Measurements from ENCODE around the gene POLQ. TPM values are rescaled to one million over a fixed set of nuclear protein-coding genes. Genes with fewer than 3 reads are reported as not detected.
A peak's percentile ranks its signal among the peaks of the same experiment; 100 is the strongest.

The POLQ gene
- total and polyA plus RNA-seq, 9 of the 15 experiments (the other 6 are each of a cell fraction or from before 2014, with no cell fraction given), result 1.5 to 19.0 (median 8.8) TPM

- DNase-seq (ENCODE audit: extremely low read depth in 1 of 4, low spot score in 3 of 4) (peak in 2 of 4 experiments; percentile 23 to 26), FAIRE-seq (no peak), ATAC-seq (peak; percentile 63)
- intact Hi-C loops (cut with micrococcal nuclease), result loop anchor here (5.0 to 10.0 kb wide), 3 partner anchors 310 to 557 kb away; no protein-coding TSS in a partner anchor
- Histone ChIP-seq H3K9me1 (ENCODE audit: control insufficient read depth, insufficient read depth, low read length) (no peaks in the 10 kb centered on the region), H4K20me1 (replicated peaks; ENCODE audit: control insufficient read depth, insufficient read depth, low read length) (no peaks in the 10 kb centered on the region), H2AFZ (ENCODE audit: low read depth, low read length) (peak overlapping the region; percentile 99), H3K27ac (ENCODE audit: extremely low read depth, low read depth, low read length) (peak overlapping the region; percentile 78), H3K36me3 (ENCODE audit: control insufficient read depth, insufficient read depth, low read length) (peaks cover 36% of the 10 kb centered on the region; the same call in 2 of the 3 replicates), H3K4me2 (ENCODE audit: insufficient read depth, low read length) (peak overlapping the region; percentile 86), H3K4me1 (replicated peaks in 1 of 2; ENCODE audit: control insufficient read depth in 2 of 2, insufficient read depth in 2 of 2, low read length in 2 of 2) (peaks cover 0 to 2% of the 10 kb centered on the region in 2 experiments; a peak in 2 of 5 replicates), H3K4me3 (peak overlapping the region; percentile 74), H3K79me2 (ENCODE audit: control insufficient read depth, insufficient read depth, low read length) (peaks cover 21% of the 10 kb centered on the region), H3K9ac (ENCODE audit: insufficient read depth in 1 of 2, low read depth in 2 of 2, low read length in 2 of 2) (peak overlapping the region; percentile 90 to 94), H3K27me3 (ENCODE audit: control insufficient read depth in 2 of 2, insufficient read depth in 2 of 2, low read length in 2 of 2) (no peaks in the 10 kb centered on the region), H3K9me3 (replicated peaks; ENCODE audit: control insufficient read depth, insufficient read depth, low read depth, low read length) (no peaks in the 10 kb centered on the region)
- ChIA-PET CTCF (ENCODE audit: low intra/inter-chr PET ratio) (interaction anchor here (0.7 kb wide), 1 partner anchor 762 kb away, joined by 3 read pairs; no protein-coding TSS in a partner anchor), POLR2A (interaction anchor here (0.7 kb wide), 1 partner anchor 24 kb away, joined by 3 read pairs; no protein-coding TSS in a partner anchor)
- in situ Hi-C loops (cut with MboI), result loop anchor here (5.0 kb wide), 1 partner anchor 812 kb away; no protein-coding TSS in a partner anchor
- no TSS peak for BruUV-seq (replicated peaks)
- WGBS (ENCODE audit: insufficient coverage, low coverage, missing lambda C conversion rate), result 0% methylated on average over 13 of the region's 18 CpGs
- TF ChIP-seq NCOR1 (IDR thresholded peaks at IDR 0.05) (no peak), KDM1A (IDR thresholded peaks at IDR 0.05) (no peak), RB1 (IDR thresholded peaks at IDR 0.05; ENCODE audit: low read depth) (no peak), MCM7 (IDR thresholded peaks at IDR 0.05) (no peak), HNRNPLL (IDR thresholded peaks at IDR 0.05; ENCODE audit: low read depth, low read length, poor library complexity, severe bottlenecking) (no peak), HMGN3 (IDR thresholded peaks at IDR 0.05; ENCODE audit: borderline replicate concordance, extremely low read depth, insufficient read length, low read depth, low read length) (no peak), ATF4 (CRISPR knock-in tag; IDR thresholded peaks at IDR 0.05) (no peak), TAF1 (IDR thresholded peaks at IDR 0.05; ENCODE audit: control insufficient read depth, extremely low read depth, insufficient read depth, low read length, severe bottlenecking) (peak; percentile 35), ARID1B (IDR thresholded peaks at IDR 0.05) (no peak), PCBP2 (IDR thresholded peaks at IDR 0.05; ENCODE audit: low read depth, low read length, poor library complexity, severe bottlenecking) (no peak), PRMT5 (CRISPR knock-in tag; IDR thresholded peaks at IDR 0.05) (no peak), ZNF785 (CRISPR knock-in tag; IDR thresholded peaks at IDR 0.05) (no peak), ZNF696 (CRISPR knock-in tag; conservative IDR thresholded peaks at IDR 0.05) (no peak), MEF2D (tag; conservative IDR thresholded peaks at IDR 0.05; ENCODE audit: low read depth) (0 out of 2 replicates have a peak, but pooled peaks have one; percentile 19), SRSF7 (optimal IDR thresholded peaks at IDR 0.05; ENCODE audit: low read depth, low read length) (no peak), SP1 (CRISPR knock-in tag; IDR thresholded peaks at IDR 0.05) (no peak), XRCC3 (IDR thresholded peaks at IDR 0.05) (no peak), NCOA6 (IDR thresholded peaks at IDR 0.05) (no peak)
- TF ChIP-seq, protein P1, sequence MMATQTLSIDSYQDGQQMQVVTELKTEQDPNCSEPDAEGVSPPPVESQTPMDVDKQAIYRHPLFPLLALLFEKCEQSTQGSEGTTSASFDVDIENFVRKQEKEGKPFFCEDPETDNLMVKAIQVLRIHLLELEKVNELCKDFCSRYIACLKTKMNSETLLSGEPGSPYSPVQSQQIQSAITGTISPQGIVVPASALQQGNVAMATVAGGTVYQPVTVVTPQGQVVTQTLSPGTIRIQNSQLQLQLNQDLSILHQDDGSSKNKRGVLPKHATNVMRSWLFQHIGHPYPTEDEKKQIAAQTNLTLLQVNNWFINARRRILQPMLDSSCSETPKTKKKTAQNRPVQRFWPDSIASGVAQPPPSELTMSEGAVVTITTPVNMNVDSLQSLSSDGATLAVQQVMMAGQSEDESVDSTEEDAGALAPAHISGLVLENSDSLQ (IDR thresholded peaks at IDR 0.05), result no peak
- TF ChIP-seq, protein P2, sequence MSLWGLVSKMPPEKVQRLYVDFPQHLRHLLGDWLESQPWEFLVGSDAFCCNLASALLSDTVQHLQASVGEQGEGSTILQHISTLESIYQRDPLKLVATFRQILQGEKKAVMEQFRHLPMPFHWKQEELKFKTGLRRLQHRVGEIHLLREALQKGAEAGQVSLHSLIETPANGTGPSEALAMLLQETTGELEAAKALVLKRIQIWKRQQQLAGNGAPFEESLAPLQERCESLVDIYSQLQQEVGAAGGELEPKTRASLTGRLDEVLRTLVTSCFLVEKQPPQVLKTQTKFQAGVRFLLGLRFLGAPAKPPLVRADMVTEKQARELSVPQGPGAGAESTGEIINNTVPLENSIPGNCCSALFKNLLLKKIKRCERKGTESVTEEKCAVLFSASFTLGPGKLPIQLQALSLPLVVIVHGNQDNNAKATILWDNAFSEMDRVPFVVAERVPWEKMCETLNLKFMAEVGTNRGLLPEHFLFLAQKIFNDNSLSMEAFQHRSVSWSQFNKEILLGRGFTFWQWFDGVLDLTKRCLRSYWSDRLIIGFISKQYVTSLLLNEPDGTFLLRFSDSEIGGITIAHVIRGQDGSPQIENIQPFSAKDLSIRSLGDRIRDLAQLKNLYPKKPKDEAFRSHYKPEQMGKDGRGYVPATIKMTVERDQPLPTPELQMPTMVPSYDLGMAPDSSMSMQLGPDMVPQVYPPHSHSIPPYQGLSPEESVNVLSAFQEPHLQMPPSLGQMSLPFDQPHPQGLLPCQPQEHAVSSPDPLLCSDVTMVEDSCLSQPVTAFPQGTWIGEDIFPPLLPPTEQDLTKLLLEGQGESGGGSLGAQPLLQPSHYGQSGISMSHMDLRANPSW (CRISPR knock-in tag; IDR thresholded peaks at IDR 0.05), result no peak
Observed at GRCh38 chr3:121545049-121545573, 677 bp downstream of the POLQ start.
